HUDEP-2 (cell line): ENCODE measurements around the gene ADAT3.

ENCODE experiments used
- DNase-seq, 76 experiments: peaks; one replicate each; lab custom pipeline; 2025; ENCODE audit not compliant: unreplicated experiment in 76 of 76; lab: John Stamatoyannopoulos, UW

The ADAT3 gene

GRCh38 chr19:1935484-1936208 is 30.4 kb downstream of the ADAT3 start:
- DNase-seq: peak in 6 of 76 experiments; percentile 18 to 37 (median 26)

GRCh38 chr19:1936430-1936829 is 31.2 kb downstream of the ADAT3 start:
- DNase-seq: no peak

- DNase-seq: no peak
Measured at GRCh38 chr19:1936916-1937610, 31.9 kb downstream of the ADAT3 start.

GRCh38 chr19:1938071-1938470 is 32.9 kb downstream of the ADAT3 start:
- DNase-seq: no peak

- DNase-seq: peak in 3 of 76 experiments; percentile 36 to 52 (median 41)
Measured at GRCh38 chr19:1941146-1942077, 36.2 kb downstream of the ADAT3 start, which contains the start of gene CSNK1G2. Gene CSNK1G2, plus strand, starts transcription at chr19:1941172. Its CDS starts 28,601 bp downstream, at chr19:1969773.

- DNase-seq: peak in 52 of 76 experiments; percentile 13 to 88 (median 53)
Measured at GRCh38 chr19:1942078-1942933, 37.1 kb downstream of the ADAT3 start.

GRCh38 chr19:1942934-1943555 is 37.8 kb downstream of the ADAT3 start:
- DNase-seq: no peak

GRCh38 chr19:1943661-1944087 is 38.5 kb downstream of the ADAT3 start:
- no peak for DNase-seq

- DNase-seq: peak in 24 of 76 experiments; percentile 7 to 53 (median 32)
Measured at GRCh38 chr19:1944088-1944915, 39.1 kb downstream of the ADAT3 start.

GRCh38 chr19:1944916-1945561 is 39.8 kb downstream of the ADAT3 start:
- DNase-seq: peak in 1 of 76 experiments; percentile 33

- peak in 12 of 76 experiments; percentile 16 to 42 (median 25) for DNase-seq
Measured at GRCh38 chr19:1945899-1946298, 40.7 kb downstream of the ADAT3 start.

- no peak for DNase-seq
Measured at GRCh38 chr19:1947651-1948209, 42.5 kb downstream of the ADAT3 start.

- no peak for DNase-seq
Measured at GRCh38 chr19:1949304-1950101, 44.3 kb downstream of the ADAT3 start.

- DNase-seq: no peak
Measured at GRCh38 chr19:1950640-1951039, 45.4 kb downstream of the ADAT3 start.

- peak in 11 of 76 experiments; percentile 11 to 44 (median 20) for DNase-seq
Measured at GRCh38 chr19:1952635-1953034, 47.4 kb downstream of the ADAT3 start.

- no peak for DNase-seq
Measured at GRCh38 chr19:1953037-1953436, 47.8 kb downstream of the ADAT3 start.
